SK-N-SH (cell line): ENCODE results near the gene ROPN1L. TPM values are rescaled to one million over a fixed set of nuclear protein-coding genes. Genes with fewer than 3 reads are reported as not detected.

Experiments
- CTCF ChIA-PET: fragments of 300-600, 350-600 bp; formaldehyde crosslinking; extraction: SDS; loops from one replicate; lab custom pipeline; 2021; lab: Yijun Ruan, JAX
- POLR2A ChIA-PET: fragments of 350-600 bp; sonication (Branson Sonifier 250); formaldehyde crosslinking; extraction: SDS; loops from one replicate; lab custom pipeline; 2020; ENCODE audit warnings: antibody characterized with exemption, inconsistent platforms; lab: Yijun Ruan, JAX
- DNase-seq: peaks from one replicate; pipeline ENCODE4 v3.0.0; 2012
- H2AFZ ChIP-seq: fragments of 200-600 bp; sonication (generic); 2 replicates; pipeline ENCODE4 v1.8.1; 2016; ENCODE audit warnings: antibody characterized with exemption, mild to moderate bottlenecking, low read depth
- H3F3A ChIP-seq: fragments of 200-600 bp; sonication (generic); replicated peaks from 2 replicates; pipeline ENCODE3; 2016; ENCODE audit warnings: antibody characterized with exemption, mild to moderate bottlenecking; ENCODE audit not compliant: insufficient read depth
- H3K27ac ChIP-seq, 2 experiments: fragments of 200-500 bp in 1 of 2; fragments of 200-600 bp in 1 of 2; sonication (Bioruptor generic) in 1 of 2; sonication (generic), shearing (Covaris generic) in 1 of 2; 2 replicates each; pipeline versions ENCODE4 v1.5.1 to v1.6.1; 2014 to 2016; ENCODE audit warnings: low read depth in 2 of 2, inconsistent platforms in 1 of 2, low read length in 1 of 2, mild to moderate bottlenecking in 1 of 2, mixed read lengths in 1 of 2
- H3K27me3 ChIP-seq: fragments of 200-600 bp; sonication (generic), shearing (Covaris generic); 2 replicates; pipeline ENCODE4 v1.6.1; 2016; ENCODE audit warnings: mixed run types; ENCODE audit not compliant: insufficient read depth
- H3K36me3 ChIP-seq, 2 experiments: fragments of 200-500 bp in 1 of 2; fragments of 200-600 bp in 1 of 2; sonication (Bioruptor generic) in 1 of 2; sonication (generic) in 1 of 2; replicated peaks in 1 of 2; 2 replicates each; pipeline versions ENCODE3 to v1.5.1; 2014 to 2016; ENCODE audit warnings: low read length in 1 of 2, mild to moderate bottlenecking in 1 of 2; ENCODE audit not compliant: insufficient read depth in 2 of 2, control insufficient read depth in 1 of 2
- H3K4me1 ChIP-seq, 2 experiments: fragments of 200-500 bp in 1 of 2; fragments of 200-600 bp in 1 of 2; sonication (Bioruptor generic) in 1 of 2; sonication (generic), shearing (Covaris generic) in 1 of 2; 2 replicates each; pipeline versions ENCODE4 v1.5.1 to v1.6.1; 2014 to 2016; ENCODE audit warnings: low read depth in 1 of 2, low read length in 1 of 2, mixed run types in 1 of 2; ENCODE audit not compliant: insufficient read depth in 2 of 2, control insufficient read depth in 1 of 2
- H3K4me2 ChIP-seq: fragments of 200-600 bp; sonication (generic), shearing (Covaris generic); 2 replicates; pipeline ENCODE4 v1.6.1; 2017; ENCODE audit warnings: mixed run types
- H3K4me3 ChIP-seq, 2 experiments: fragments of 200-500 bp in 1 of 2; fragments of 200-600 bp in 1 of 2; sonication (Bioruptor generic) in 1 of 2; sonication (generic), shearing (Covaris generic) in 1 of 2; 2 replicates each; pipeline versions ENCODE4 v1.5.1 to v1.8.1; 2014 to 2016; ENCODE audit warnings: low read depth in 2 of 2, inconsistent platforms in 1 of 2, low read length in 1 of 2, mild to moderate bottlenecking in 1 of 2, mixed read lengths in 1 of 2, moderate library complexity in 1 of 2
- H3K79me2 ChIP-seq: fragments of 200-600 bp; sonication (generic); 2 replicates; pipeline ENCODE4 v1.8.1; 2017; ENCODE audit warnings: mild to moderate bottlenecking; ENCODE audit not compliant: insufficient read depth
- H3K9ac ChIP-seq: fragments of 200-600 bp; sonication (generic); 2 replicates; pipeline ENCODE4 v1.6.1; 2017; ENCODE audit warnings: mixed run types
- H3K9me2 ChIP-seq: fragments of 200-600 bp; sonication (generic); 2 replicates; pipeline ENCODE4 v1.6.1; 2017; ENCODE audit warnings: mixed run types
- H3K9me3 ChIP-seq: fragments of 200-600 bp; sonication (generic); 2 replicates; pipeline ENCODE4 v1.6.1; 2017; ENCODE audit warnings: mixed run types, mild to moderate bottlenecking, moderate library complexity
- H4K20me1 ChIP-seq: fragments of 200-600 bp; sonication (generic); 2 replicates; pipeline ENCODE4 v1.6.1; 2017; ENCODE audit warnings: mild to moderate bottlenecking, mixed run types; ENCODE audit not compliant: insufficient read depth
- CHD2 ChIP-seq: fragments of 150-350 bp; IDR thresholded peaks from 2 replicates; pipeline ENCODE4 v1.6.1; 2018; ENCODE audit warnings: low read length; ENCODE audit not compliant: partially characterized antibody
- ELF1 ChIP-seq: IDR thresholded peaks from 2 replicates; pipeline ENCODE4 v1.4.0; 2012
- FOXM1 ChIP-seq: IDR thresholded peaks from 2 replicates; pipeline ENCODE4 v1.4.0; 2012; ENCODE audit warnings: low read depth, mild to moderate bottlenecking
- GABPA ChIP-seq: IDR thresholded peaks from 2 replicates; pipeline ENCODE4 v1.4.0; 2012; ENCODE audit warnings: low read depth, mild to moderate bottlenecking
- MXI1 ChIP-seq: IDR thresholded peaks from 2 replicates; pipeline ENCODE4 v1.6.1; 2012; ENCODE audit warnings: mild to moderate bottlenecking, low read depth, low read length, improper control_type of control experiment
- NRF1 ChIP-seq: IDR thresholded peaks from 2 replicates; pipeline ENCODE4 v1.6.1; 2012; ENCODE audit warnings: low read depth, mild to moderate bottlenecking, low read length
- RXRA ChIP-seq: IDR thresholded peaks from 2 replicates; pipeline ENCODE4 v1.4.0; 2012; ENCODE audit warnings: low read depth, mild to moderate bottlenecking, borderline replicate concordance
- YY1 ChIP-seq: IDR thresholded peaks from 2 replicates; pipeline ENCODE4 v1.4.0; 2012; ENCODE audit warnings: low read depth, mild to moderate bottlenecking
- WGBS: methylation state at CpG from one replicate; pipeline ENCODE4 v1.1.6; 2017; ENCODE audit warnings: low lambda C conversion rate; 5-methylcytosine and 5-hydroxymethylcytosine counted together
- polyA plus RNA-seq, 3 experiments: library from polyadenylated mRNA; depleted of rRNA; stranded (reverse); fragments of >200 nt; gene quantifications; 2 replicates each; pipeline ENCODE4 v1.2.3, GENCODE V29; 2012
- TF ChIP-seq, protein P1 (sequence below): IDR thresholded peaks from 2 replicates; pipeline ENCODE4 v1.6.1; 2012; ENCODE audit warnings: mild to moderate bottlenecking, low read depth, low read length, moderate library complexity
- TF ChIP-seq, protein P2 (sequence below): fragments of 150-350 bp; IDR thresholded peaks from 2 replicates; pipeline ENCODE4 v1.6.1; 2016; ENCODE audit warnings: mild to moderate bottlenecking, low read depth, low read length
- TF ChIP-seq, protein P3 (sequence below): fragments of 200-600 bp; sonication (generic); IDR thresholded peaks from 2 replicates; pipeline ENCODE4 v1.6.1; 2017; ENCODE audit warnings: antibody characterized with exemption, mild to moderate bottlenecking, moderate library complexity

Gene ROPN1L
- polyA plus RNA-seq, 1 of the 3 experiments (the other 2 are of a cell fraction), result 0.31 TPM

- ChIA-PET POLR2A (no interaction called here), CTCF (interaction anchor here (1.0 to 1.9 kb wide), 2 partner anchors 14 to 126 kb away, joined by 6 to 7 read pairs; no protein-coding TSS in a partner anchor)
- no peaks in the 10 kb centered on the region for H4K20me1 ChIP-seq
- H3K9me2 ChIP-seq, result no peaks in the 10 kb centered on the region
- no peaks in the 10 kb centered on the region; a peak in 1 of 4 replicates for H3K4me1 ChIP-seq
- no peak overlapping the region for H3K27ac ChIP-seq
- 96% methylated on average over 1 of the region's 1 CpG for WGBS
- H3K79me2 ChIP-seq, result no peaks in the 10 kb centered on the region
- TF ChIP-seq GABPA (no peak), RXRA (no peak), FOXM1 (no peak), CHD2 (no peak), NRF1 (no peak), YY1 (no peak), ELF1 (no peak), MXI1 (no peak)
- TF ChIP-seq, protein P1, sequence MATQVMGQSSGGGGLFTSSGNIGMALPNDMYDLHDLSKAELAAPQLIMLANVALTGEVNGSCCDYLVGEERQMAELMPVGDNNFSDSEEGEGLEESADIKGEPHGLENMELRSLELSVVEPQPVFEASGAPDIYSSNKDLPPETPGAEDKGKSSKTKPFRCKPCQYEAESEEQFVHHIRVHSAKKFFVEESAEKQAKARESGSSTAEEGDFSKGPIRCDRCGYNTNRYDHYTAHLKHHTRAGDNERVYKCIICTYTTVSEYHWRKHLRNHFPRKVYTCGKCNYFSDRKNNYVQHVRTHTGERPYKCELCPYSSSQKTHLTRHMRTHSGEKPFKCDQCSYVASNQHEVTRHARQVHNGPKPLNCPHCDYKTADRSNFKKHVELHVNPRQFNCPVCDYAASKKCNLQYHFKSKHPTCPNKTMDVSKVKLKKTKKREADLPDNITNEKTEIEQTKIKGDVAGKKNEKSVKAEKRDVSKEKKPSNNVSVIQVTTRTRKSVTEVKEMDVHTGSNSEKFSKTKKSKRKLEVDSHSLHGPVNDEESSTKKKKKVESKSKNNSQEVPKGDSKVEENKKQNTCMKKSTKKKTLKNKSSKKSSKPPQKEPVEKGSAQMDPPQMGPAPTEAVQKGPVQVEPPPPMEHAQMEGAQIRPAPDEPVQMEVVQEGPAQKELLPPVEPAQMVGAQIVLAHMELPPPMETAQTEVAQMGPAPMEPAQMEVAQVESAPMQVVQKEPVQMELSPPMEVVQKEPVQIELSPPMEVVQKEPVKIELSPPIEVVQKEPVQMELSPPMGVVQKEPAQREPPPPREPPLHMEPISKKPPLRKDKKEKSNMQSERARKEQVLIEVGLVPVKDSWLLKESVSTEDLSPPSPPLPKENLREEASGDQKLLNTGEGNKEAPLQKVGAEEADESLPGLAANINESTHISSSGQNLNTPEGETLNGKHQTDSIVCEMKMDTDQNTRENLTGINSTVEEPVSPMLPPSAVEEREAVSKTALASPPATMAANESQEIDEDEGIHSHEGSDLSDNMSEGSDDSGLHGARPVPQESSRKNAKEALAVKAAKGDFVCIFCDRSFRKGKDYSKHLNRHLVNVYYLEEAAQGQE, result no peak
- TF ChIP-seq, protein P2, sequence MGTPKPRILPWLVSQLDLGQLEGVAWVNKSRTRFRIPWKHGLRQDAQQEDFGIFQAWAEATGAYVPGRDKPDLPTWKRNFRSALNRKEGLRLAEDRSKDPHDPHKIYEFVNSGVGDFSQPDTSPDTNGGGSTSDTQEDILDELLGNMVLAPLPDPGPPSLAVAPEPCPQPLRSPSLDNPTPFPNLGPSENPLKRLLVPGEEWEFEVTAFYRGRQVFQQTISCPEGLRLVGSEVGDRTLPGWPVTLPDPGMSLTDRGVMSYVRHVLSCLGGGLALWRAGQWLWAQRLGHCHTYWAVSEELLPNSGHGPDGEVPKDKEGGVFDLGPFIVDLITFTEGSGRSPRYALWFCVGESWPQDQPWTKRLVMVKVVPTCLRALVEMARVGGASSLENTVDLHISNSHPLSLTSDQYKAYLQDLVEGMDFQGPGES, result no peak
- TF ChIP-seq, protein P3, sequence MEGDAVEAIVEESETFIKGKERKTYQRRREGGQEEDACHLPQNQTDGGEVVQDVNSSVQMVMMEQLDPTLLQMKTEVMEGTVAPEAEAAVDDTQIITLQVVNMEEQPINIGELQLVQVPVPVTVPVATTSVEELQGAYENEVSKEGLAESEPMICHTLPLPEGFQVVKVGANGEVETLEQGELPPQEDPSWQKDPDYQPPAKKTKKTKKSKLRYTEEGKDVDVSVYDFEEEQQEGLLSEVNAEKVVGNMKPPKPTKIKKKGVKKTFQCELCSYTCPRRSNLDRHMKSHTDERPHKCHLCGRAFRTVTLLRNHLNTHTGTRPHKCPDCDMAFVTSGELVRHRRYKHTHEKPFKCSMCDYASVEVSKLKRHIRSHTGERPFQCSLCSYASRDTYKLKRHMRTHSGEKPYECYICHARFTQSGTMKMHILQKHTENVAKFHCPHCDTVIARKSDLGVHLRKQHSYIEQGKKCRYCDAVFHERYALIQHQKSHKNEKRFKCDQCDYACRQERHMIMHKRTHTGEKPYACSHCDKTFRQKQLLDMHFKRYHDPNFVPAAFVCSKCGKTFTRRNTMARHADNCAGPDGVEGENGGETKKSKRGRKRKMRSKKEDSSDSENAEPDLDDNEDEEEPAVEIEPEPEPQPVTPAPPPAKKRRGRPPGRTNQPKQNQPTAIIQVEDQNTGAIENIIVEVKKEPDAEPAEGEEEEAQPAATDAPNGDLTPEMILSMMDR, result no peak
- no peak overlapping the region for H3K9ac ChIP-seq
- H3F3A ChIP-seq, result no peaks in the 10 kb centered on the region
- H2AFZ ChIP-seq, result no peak overlapping the region
- H3K4me2 ChIP-seq, result no peak overlapping the region
- H3K9me3 ChIP-seq, result no peaks in the 10 kb centered on the region
- H3K36me3 ChIP-seq, result peaks cover 87 to 90% of the 10 kb centered on the region in 2 experiments
- H3K4me3 ChIP-seq, result no peak overlapping the region
- no peak for DNase-seq
- H3K27me3 ChIP-seq, result no peaks in the 10 kb centered on the region
Observed at GRCh38 chr5:10410662-10411061, 31.0 kb upstream of the ROPN1L start.
